Iris pigment epithelial cell (primary cell): ENCODE measurements around the gene CLOCK.

ENCODE experiments used
- DNase-seq: peaks from one replicate; pipeline ENCODE4 v3.0.0-alpha.2; 2011; ENCODE audit warnings: low read depth

CLOCK gene

GRCh38 chr4:55416176-55416575 lies 130.5 kb downstream of the CLOCK start:
- no peak for DNase-seq

- no peak for DNase-seq
Measured at GRCh38 chr4:55411621-55412020, 135.1 kb downstream of the CLOCK start.

- DNase-seq: no peak
Measured at GRCh38 chr4:55410431-55410830, 136.3 kb downstream of the CLOCK start.

- peak; percentile 18 for DNase-seq
Measured at GRCh38 chr4:55409468-55410171, 137.1 kb downstream of the CLOCK start.

GRCh38 chr4:55407764-55408163 lies 138.9 kb downstream of the CLOCK start:
- DNase-seq: no peak

- peak; percentile 16 for DNase-seq
Measured at GRCh38 chr4:55407119-55407518, 139.6 kb downstream of the CLOCK start.

GRCh38 chr4:55406545-55406944 lies 140.2 kb downstream of the CLOCK start:
- no peak for DNase-seq

GRCh38 chr4:55405073-55405472 lies 141.6 kb downstream of the CLOCK start:
- DNase-seq: no peak

- DNase-seq: no peak
Measured at GRCh38 chr4:55399581-55399980, 147.1 kb downstream of the CLOCK start.

- no peak for DNase-seq
Measured at GRCh38 chr4:55398966-55399365, 147.7 kb downstream of the CLOCK start.

GRCh38 chr4:55398461-55398860 lies 148.2 kb downstream of the CLOCK start:
- peak; percentile 61 for DNase-seq

GRCh38 chr4:55397520-55398321 lies 149.0 kb downstream of the CLOCK start:
- DNase-seq: peak; percentile 90

GRCh38 chr4:55397126-55397436 lies 149.6 kb downstream of the CLOCK start:
- no peak for DNase-seq

GRCh38 chr4:55396308-55397125 lies 150.2 kb downstream of the CLOCK start:
- no peak for DNase-seq

- DNase-seq: peak; percentile 90
Measured at GRCh38 chr4:55395529-55396307, 151.0 kb downstream of the CLOCK start, which contains the start of gene TMEM165. Gene TMEM165, plus strand, starts transcription at chr4:55395957. Its CDS starts 233 bp downstream, at chr4:55396190.

- no peak for DNase-seq
Measured at GRCh38 chr4:55395218-55395528, 151.5 kb downstream of the CLOCK start.

- DNase-seq: no peak
Measured at GRCh38 chr4:55393461-55394320, 153.0 kb downstream of the CLOCK start.

GRCh38 chr4:55386840-55387239 lies 159.9 kb downstream of the CLOCK start:
- DNase-seq: no peak

- peak; percentile 61 for DNase-seq
Measured at GRCh38 chr4:55386073-55386472, 160.6 kb downstream of the CLOCK start.

- peak; percentile 34 for DNase-seq
Measured at GRCh38 chr4:55385201-55385649, 161.5 kb downstream of the CLOCK start.

GRCh38 chr4:55382488-55383003 lies 164.2 kb downstream of the CLOCK start:
- DNase-seq: no peak
